HG02884 (cell line): ENCODE data around the gene BCAN.

Experiments
- ATAC-seq: cut with Tn5 transposase; IDR thresholded peaks from one replicate; pipeline ENCODE4 v1.9.1; 2021; ENCODE audit warnings: mild to moderate bottlenecking, moderate library complexity; ENCODE audit not compliant: unreplicated experiment

Gene BCAN

GRCh38 chr1:156659988-156660751 is 18.3 kb downstream of the BCAN start:
- ATAC-seq = peak; percentile 70

GRCh38 chr1:156660752-156661112 is 18.8 kb downstream of the BCAN start:
- no peak for ATAC-seq

GRCh38 chr1:156662005-156662799 is 20.3 kb downstream of the BCAN start:
- no peak for ATAC-seq

GRCh38 chr1:156662800-156663055 is 20.8 kb downstream of the BCAN start:
- ATAC-seq = no peak

- no peak for ATAC-seq
These were observed 21.3 kb downstream of the BCAN start for GRCh38 chr1:156663178-156663577.

GRCh38 chr1:156664046-156664766 is 22.3 kb downstream of the BCAN start:
- ATAC-seq = no peak

GRCh38 chr1:156664767-156665411 is 23.0 kb downstream of the BCAN start:
- no peak for ATAC-seq

GRCh38 chr1:156665539-156665938 is 23.6 kb downstream of the BCAN start:
- no peak for ATAC-seq

- ATAC-seq = no peak
These were observed 25.1 kb downstream of the BCAN start for GRCh38 chr1:156666862-156667609.

- no peak for ATAC-seq
These were observed 25.7 kb downstream of the BCAN start for GRCh38 chr1:156667610-156667967.

GRCh38 chr1:156667968-156668709 is 26.2 kb downstream of the BCAN start:
- no peak for ATAC-seq

- ATAC-seq = no peak
These were observed 27.1 kb downstream of the BCAN start for GRCh38 chr1:156668801-156669637.

GRCh38 chr1:156669794-156670193 is 27.9 kb downstream of the BCAN start:
- no peak for ATAC-seq

GRCh38 chr1:156670359-156670758 is 28.4 kb downstream of the BCAN start:
- ATAC-seq = no peak

GRCh38 chr1:156670791-156671190 is 28.9 kb downstream of the BCAN start:
- ATAC-seq = no peak

GRCh38 chr1:156671804-156672203 is 29.9 kb downstream of the BCAN start:
- ATAC-seq = no peak

- ATAC-seq = no peak
These were observed 31.6 kb downstream of the BCAN start for GRCh38 chr1:156673387-156674121.
